Activated T-cell treated with anti-CD3 and anti-CD28 coated beads, Interleukin-2, amount 50 U/mL, for 72 hours (primary cell): ENCODE data around the gene ABI3BP. TPM values are rescaled to one million over a fixed set of nuclear protein-coding genes. Genes with fewer than 3 reads are reported as not detected.

Experiments used
- ATAC-seq, 2 donors: fragments of 150-1000 bp; cut with Tn5 transposase; replicated peaks in 1 of 2; 2 replicates each; pipeline ENCODE4 v1.10.0; 2021; ENCODE audit warnings: moderate library complexity in 2 of 2, mild to moderate bottlenecking in 1 of 2
- DNase-seq, 2 donors: peaks; one replicate each; pipeline ENCODE4 v3.0.0; 2021 to 2022; ENCODE audit warnings: mixed read lengths in 1 of 2
- H3K27ac Mint-ChIP-seq: one replicate; pipeline ENCODE4 v1.8.0; 2022; ENCODE audit warnings: mild to moderate bottlenecking, moderate library complexity, mixed read lengths
- H3K27me3 Mint-ChIP-seq: one replicate; pipeline ENCODE4 v1.8.0; 2022; ENCODE audit warnings: low read depth, mixed read lengths
- H3K36me3 Mint-ChIP-seq, 2 donors: one replicate each; pipeline ENCODE4 v1.8.0; 2022; ENCODE audit warnings: mixed read lengths in 2 of 2, mild to moderate bottlenecking in 1 of 2; ENCODE audit not compliant: insufficient read depth in 2 of 2
- H3K4me1 Mint-ChIP-seq: one replicate; pipeline ENCODE4 v1.8.0; 2022; ENCODE audit warnings: low read depth, mixed read lengths
- H3K4me3 Mint-ChIP-seq, 2 donors: one replicate each; pipeline ENCODE4 v1.8.0; 2022; ENCODE audit warnings: mild to moderate bottlenecking in 2 of 2, mixed read lengths in 2 of 2, moderate library complexity in 2 of 2
- H3K9me3 Mint-ChIP-seq, 2 donors: one replicate each; pipeline ENCODE4 v1.8.0; 2022; ENCODE audit warnings: mixed read lengths in 2 of 2
- total RNA-seq, 2 donors: library from RNA; stranded (reverse); gene quantifications; one replicate each; pipeline ENCODE4 v1.2.3, GENCODE V29; 2022

ABI3BP gene
- total RNA-seq, 2 donors from 2014 or later: not detected

GRCh38 chr3:100703865-100704264 is 289.4 kb downstream of the ABI3BP start:
- no peak overlapping the region for H3K4me3 Mint-ChIP-seq
- H3K36me3 Mint-ChIP-seq: peaks cover 0 to 3% of the 10 kb centered on the region in 2 donors
- H3K4me1 Mint-ChIP-seq: peaks cover 15% of the 10 kb centered on the region
- H3K9me3 Mint-ChIP-seq: peaks cover 0 to 3% of the 10 kb centered on the region in 2 donors
- no peak overlapping the region for H3K27ac Mint-ChIP-seq
- ATAC-seq (no peak), DNase-seq (no peak)
- peaks cover 17% of the 10 kb centered on the region for H3K27me3 Mint-ChIP-seq

- Mint-ChIP-seq H3K9me3 (no peaks in the 10 kb centered on the region), H3K27me3 (peaks cover 25% of the 10 kb centered on the region)
- no peak for ATAC-seq
Observed at GRCh38 chr3:100702980-100703345, 290.3 kb downstream of the ABI3BP start.

GRCh38 chr3:100702082-100702979 is 290.9 kb downstream of the ABI3BP start:
- ATAC-seq (no peak), DNase-seq (no peak)
- H3K9me3 Mint-ChIP-seq: no peaks in the 10 kb centered on the region
- H3K27me3 Mint-ChIP-seq: peaks cover 32% of the 10 kb centered on the region
- no peak overlapping the region for H3K4me3 Mint-ChIP-seq
- peaks cover 7% of the 10 kb centered on the region for H3K4me1 Mint-ChIP-seq
- H3K27ac Mint-ChIP-seq: no peak overlapping the region
- no peaks in the 10 kb centered on the region for H3K36me3 Mint-ChIP-seq

More at GRCh38 chr3:100702980-100703345, 290.3 kb downstream of the ABI3BP start:
- Mint-ChIP-seq H3K4me3 (no peak overlapping the region), H3K4me1 (peaks cover 7% of the 10 kb centered on the region), H3K27ac (no peak overlapping the region), H3K36me3 (no peaks in the 10 kb centered on the region)
- no peak for DNase-seq

- H3K4me1 Mint-ChIP-seq: no peaks in the 10 kb centered on the region
- H3K4me3 Mint-ChIP-seq: no peak overlapping the region
- DNase-seq (no peak), ATAC-seq (no peak)
- H3K9me3 Mint-ChIP-seq: no peaks in the 10 kb centered on the region
- peaks cover 32% of the 10 kb centered on the region for H3K27me3 Mint-ChIP-seq
- no peaks in the 10 kb centered on the region for H3K36me3 Mint-ChIP-seq
- no peak overlapping the region for H3K27ac Mint-ChIP-seq
Observed at GRCh38 chr3:100700708-100701107, 292.5 kb downstream of the ABI3BP start.
